Amniotic stem cell (primary cell): ENCODE data around the gene SHISA9.

ENCODE experiments used
- DNase-seq: peaks from one replicate; lab custom pipeline; 2025; lab: John Stamatoyannopoulos, UW

The SHISA9 gene

DNA sequence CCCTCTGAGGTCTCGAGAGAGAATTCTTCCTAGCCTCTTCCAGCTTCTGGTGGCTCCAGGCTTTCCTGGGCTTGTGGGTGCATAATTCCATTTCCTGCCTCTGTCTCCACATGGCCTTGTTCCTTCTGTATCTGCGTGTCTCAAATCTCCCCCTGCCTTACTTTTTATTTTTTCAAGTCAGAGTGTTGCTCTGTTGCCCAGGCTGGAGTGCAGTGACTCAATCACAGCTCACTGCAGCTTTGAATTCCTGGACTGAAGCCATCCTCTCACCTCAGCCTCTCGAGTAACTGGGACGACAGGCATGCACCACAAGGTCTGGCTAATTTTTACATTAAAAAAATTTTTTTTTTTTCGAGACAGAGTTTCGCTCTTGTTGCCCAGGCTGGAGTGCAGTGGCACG, 120.6 kb downstream of the SHISA9 start:
- no peak for DNase-seq

DNA sequence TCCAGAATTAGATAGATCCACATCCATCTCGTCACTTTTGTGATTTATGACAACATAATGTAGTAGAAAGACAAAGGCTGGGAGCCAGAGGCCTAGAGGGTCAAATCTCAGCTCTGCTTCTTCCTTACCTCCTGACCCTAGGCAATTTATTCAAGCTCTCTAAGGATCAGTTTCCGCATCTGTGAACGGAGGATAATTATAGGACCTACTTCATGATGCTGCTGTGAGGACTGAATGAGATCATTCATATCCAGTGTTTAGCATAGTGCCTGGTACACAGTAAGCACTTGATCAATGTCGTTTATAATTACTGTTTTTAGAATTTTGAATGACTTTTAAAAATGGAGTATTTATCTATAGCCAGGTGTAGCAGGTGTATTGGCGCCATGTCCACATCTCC, 128.4 kb downstream of the SHISA9 start:
- no peak for DNase-seq

DNA sequence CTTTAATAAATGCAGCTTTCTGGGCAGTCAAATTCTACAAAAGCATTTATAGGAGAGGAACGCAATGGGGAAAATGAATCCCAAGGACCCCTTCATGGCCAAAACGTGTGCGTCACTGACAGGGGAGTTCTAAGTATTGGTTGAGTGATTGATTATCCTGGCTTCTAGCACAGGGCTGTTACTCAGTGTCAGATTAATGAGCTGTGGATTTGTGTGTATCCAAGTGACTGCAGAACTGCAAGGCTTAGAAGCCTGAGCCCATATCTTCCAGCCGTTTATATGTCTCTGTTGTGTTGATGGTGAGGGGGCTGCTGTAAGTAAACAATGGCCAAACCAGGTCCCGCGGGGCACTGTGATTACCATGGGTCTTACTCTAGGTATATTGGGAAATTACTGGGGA, 129.4 kb downstream of the SHISA9 start:
- DNase-seq, result no peak

DNA sequence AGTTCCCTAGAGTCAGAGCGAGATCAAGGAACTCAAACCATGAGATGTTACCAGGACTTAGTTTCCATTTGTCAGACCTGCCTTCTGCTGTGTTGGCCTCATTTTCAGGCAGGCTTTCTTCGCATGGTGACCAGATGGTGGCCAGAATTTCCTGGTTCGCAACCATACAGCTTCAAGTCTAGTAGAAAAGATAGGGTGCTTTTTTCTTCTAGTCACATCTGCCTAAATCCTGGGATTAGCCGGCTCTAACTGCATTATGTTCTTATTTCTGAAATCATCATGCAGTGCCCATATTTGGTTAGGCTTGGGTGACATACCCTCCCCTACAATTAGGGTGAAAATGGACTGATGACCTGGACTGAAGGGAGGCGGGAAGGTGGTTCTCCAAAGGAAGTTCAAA, 131.5 kb downstream of the SHISA9 start:
- DNase-seq, result no peak

DNA sequence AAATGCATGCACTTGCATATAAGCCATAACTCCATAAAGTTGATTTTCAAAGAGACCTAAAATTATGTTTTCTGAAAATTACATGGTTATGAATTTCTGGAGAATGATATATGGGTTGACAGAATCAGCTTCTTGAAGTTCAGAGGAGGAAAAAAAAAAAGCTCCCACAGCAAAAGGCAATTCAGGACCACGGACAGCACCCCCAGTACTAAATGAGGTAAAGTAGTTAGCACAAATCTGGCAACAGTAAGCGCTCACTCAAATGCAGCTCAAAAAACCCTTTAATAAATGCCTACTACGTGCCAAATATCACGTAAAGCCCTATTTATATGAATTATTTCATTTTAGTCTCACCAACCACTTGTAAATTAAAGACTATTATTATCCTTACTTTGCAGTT, 135.2 kb downstream of the SHISA9 start:
- no peak for DNase-seq

DNA sequence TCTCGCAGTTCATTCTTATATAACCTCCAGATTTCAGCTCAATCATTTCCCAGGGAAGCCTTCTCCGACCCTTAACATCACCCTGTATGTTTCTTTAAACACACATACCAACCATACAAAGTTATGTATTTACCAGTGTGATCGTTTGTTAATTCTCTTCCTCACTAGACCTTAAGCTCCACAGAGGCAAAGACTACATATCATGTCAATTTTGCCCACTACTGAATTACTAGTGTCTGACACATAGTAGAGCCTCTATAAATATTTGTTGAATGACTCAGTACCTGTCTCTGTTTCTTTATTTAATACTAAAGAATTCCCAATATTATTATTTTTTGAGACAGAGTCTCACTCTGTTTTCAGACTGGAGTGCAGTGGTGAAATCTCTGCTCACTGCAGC, 137.2 kb downstream of the SHISA9 start:
- DNase-seq, result no peak

DNA sequence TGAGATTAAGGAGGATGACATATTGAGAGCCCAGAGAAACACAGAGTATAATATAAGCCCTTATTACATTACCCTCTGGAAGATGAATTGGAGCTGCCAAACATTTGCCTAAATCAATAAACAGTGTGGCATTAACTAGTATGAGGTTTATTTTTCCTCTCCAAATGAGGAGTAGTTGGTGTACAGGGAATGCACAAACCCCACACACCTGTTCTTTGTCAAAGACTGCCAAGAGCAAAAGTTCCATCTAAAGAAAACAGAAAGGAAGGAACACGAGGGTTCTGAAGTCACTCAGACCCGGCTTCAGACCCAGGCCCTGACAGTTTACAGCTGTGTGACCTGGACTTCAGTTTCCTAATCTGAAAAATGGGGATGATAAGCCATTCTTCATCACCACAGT, 138.1 kb downstream of the SHISA9 start:
- DNase-seq, result no peak

DNA sequence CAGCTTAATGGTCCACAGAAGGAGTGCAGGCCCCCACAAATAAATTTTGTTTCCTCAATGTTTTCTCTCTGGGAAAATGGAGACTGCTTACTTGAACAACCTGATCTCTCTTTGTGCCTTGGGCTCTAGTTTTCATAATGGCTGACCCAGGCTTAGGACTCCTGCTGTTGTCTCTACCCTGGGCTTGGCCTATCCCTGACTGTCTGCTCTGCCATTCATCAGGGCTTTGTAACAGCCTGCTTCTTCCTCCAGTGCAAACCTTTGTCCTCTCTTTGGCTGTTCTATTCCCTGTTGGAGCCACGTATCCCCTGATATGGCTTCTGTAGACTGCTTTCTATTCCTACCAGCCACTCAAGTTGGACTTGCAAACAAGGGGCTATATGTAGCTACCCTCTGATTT, 139.8 kb downstream of the SHISA9 start:
- no peak for DNase-seq

- DNase-seq, result no peak
Observed at GRCh38 chr16:13041646-13042290, 140.4 kb downstream of the SHISA9 start.

- DNase-seq, result no peak
Observed at GRCh38 chr16:13042291-13042685, 140.9 kb downstream of the SHISA9 start.

DNA sequence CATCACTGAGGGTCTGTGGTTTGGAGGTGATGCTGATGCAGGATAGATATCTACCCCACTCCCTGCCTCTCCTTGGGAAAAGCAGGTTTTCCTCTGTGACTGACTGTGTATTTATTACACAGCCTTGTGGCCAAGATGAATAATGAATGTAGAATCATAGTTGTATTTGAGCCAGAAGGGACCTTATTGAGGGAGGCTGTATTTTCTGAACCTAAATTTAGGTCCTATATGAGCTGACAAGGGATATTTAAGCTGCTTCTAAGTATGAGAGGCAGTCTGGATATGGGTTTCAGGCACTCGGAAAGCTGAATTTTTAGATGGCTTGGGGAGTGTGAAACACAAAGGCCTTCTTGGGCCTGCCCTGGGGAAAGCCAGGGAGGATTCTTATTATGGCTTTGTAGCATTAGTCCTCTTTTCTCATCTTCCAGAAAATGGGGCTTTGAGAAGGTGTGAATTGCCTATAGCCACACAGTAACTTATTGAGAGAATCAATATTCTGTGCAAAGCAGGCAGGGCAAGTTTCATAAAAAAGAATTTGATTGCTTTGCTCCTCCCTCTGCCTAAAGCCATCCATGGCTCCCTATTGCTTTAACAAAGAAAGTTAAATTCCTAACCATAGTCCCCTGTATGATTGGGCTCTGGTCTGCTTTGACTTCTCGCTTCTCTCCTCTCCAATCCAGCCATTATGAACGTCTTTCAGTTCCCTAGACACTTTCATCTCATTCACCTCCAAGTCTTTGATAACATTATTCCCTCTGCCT, 144.8 kb downstream of the SHISA9 start:
- DNase-seq, result no peak

- DNase-seq, result no peak
Observed at GRCh38 chr16:13047276-13047675, 145.9 kb downstream of the SHISA9 start.

GRCh38 chr16:13049688-13050087, 148.3 kb downstream of the SHISA9 start:
- DNase-seq, result no peak

DNA sequence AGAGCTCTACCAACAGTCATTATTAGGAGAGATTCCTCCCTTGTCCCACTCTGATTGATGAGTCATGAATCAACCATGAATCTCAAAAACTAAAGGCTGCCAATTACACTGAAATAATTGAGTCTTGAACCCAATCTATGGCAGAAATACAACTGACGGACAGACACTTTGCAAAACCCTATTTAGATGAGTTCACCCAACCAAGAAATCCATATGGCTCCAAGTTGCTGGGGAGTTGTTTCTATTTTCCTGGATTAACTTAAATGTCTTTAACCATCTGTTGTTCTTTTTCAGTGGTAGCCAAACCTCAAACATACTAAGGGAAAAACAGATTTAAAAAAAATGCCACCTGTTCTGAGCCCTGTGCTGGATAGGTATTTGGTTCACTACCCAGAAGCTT, 151.0 kb downstream of the SHISA9 start:
- DNase-seq, result no peak

DNA sequence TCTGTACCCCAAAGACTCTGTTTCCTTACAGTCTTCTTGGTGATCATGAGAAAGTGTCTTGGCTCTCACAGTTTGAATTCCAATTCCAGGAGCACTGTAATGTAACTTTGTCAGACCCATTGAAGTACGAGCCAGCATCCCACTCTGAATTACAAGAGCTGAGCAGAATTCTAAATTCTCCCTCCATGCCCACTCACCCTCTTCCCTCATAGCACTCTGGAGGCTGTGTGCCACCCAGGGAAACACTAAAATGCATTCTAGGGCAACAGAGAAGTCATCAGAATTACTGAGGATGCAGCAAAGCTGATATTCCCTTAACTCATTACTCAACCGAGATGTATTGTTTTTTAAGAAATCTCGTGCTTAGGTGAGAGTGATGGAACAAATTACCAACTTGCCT, 154.1 kb downstream of the SHISA9 start:
- DNase-seq, result no peak

DNA sequence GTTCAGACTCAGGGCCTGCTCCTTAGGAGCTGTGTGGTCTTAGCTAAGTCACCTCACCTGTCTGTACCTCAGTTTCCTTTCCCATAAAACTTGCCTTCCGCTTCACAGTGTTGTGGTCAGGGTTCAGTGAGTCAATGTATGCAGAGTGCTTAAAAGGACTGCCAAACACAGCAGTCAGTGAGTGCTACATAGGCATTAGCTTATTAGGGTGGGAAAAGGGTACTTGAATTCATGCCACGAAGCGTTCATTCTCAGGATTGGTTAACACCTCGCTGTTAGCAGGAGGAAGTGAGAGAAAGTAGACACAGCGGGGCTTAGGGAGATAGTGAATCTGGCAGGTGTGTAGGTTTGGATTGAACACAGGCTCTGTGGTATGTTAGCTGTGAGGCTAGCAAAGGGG, 155.2 kb downstream of the SHISA9 start:
- no peak for DNase-seq

DNA sequence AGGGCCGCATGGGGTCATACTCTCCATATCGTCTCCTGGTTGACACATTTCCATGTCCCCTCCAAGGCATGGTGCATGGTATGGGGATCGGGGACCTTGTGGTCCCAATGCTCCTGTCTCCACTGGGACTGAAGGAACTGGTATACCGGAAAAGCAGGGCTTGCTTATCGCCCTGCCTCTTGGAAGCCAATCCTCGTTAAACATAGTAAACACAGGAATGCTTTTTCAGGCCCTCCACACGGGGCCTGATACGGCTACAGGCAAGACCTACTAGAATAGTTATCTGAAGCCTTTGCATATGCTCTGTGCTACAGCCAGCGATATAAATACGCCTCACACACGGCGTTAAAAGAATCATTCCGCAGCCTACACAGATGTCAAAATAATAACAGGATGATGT, 159.5 kb downstream of the SHISA9 start:
- no peak for DNase-seq

DNA sequence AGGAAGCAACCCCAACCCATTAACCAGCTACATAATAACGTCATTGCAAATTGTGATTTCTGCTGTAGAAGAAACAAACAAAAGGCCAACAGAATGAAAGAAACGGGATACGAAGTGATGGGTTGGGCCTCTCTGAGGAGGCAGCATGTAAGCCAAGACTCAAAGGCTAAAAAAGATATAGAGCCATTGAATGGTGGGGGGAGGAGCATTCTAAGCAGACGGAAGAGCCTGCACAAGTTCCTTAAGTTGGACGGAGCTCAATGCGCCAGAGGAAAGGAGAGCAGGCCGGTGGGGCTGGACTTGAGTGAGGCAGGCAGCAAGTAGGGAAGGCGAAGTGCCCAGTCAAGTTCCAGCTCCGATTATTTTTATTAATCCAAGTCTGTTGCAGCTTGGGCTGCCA, 160.3 kb downstream of the SHISA9 start:
- no peak for DNase-seq

DNA sequence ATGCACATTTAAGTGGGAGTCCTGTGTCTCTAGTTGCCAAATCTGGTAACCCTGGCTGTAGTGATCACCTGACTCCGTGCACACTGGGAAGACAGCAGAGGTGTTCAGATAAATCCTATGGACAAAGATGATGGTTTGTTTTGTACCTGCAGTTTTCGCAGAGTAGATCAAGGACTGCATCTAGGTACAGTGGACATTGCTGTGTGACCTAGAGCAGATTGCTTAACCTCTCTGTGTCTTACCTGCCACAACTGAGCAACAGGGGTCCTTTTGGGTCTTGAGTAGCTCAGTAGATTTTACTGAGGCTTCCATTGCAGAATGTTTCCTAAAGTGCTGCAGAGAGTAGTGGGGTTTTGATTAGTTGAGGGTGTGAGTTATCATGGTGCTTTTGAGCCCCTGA, 160.8 kb downstream of the SHISA9 start:
- no peak for DNase-seq

GRCh38 chr16:13063457-13063856, 162.1 kb downstream of the SHISA9 start:
- no peak for DNase-seq

DNA sequence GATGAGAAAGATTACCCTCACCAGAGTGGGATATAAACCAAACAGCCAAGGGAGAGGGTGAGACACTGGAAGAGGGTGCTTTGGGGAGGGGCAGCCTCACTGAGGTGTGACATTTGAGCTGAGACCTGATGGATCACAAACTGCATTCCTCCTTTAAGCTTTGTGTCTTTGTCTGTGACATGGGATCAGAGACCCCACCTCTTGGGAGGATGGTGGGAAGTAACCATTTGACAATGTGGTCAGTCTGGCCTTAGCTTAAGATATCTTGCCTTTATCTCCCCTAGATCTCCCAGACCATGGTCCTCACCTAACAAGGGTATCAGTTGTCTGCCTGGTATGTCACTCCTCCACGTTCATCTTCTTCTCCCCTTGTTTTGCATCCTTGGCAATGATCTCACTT, 163.4 kb downstream of the SHISA9 start:
- DNase-seq, result no peak

- DNase-seq, result no peak
Observed at GRCh38 chr16:13067648-13068047, 166.2 kb downstream of the SHISA9 start.

DNA sequence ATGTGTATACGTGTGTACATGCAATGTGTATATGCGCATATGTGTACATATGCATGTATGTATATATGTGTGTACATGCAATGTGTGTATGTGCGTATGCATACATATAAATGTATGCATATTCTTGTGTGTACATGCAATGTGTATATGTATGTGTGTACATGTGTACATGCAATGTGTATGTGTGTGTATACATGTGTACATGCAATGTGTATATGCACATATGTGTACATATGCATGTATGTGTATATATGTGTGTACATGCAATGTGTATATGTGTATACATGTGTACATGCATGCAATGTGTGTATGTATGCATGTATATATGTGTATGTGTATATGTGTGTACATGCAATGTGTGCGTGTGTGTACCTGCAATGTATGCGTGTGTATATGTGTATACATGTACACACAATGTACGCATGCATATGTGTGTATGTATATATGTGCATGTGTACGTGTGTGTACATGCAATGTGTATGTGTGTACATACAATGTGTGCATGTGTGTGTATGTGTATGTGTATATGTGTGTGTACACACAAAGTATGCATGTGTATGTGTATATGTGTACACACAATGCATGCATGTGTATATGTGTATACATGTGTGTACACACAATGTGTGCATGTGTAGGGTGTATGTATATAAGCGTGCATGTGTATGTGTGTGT, 167.7 kb downstream of the SHISA9 start:
- no peak for DNase-seq
